ENCODE results near the gene GAS6.
"Not testable (repeated sequence)": the region's sequence is repeated elsewhere in the genome, so short reads cannot be mapped to it uniquely, and the experiment has no call there.

The GAS6 gene

DNA sequence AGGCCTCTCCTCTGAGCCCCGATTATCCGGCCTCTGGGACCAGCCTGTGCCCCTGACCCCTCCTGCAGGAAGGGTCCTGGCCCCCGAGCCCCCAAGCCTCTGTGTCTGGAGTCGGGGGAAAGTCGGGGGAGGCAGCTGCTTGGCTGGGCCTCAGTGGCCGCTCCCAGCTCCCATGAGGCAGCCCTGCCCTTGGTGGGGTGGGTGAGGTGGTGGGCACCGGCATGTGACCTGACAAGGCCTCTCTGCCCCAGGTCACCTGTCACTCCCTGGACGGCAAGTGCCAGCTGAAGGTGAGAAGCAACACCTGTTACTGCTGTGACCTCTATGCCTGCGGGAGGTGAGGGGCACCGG is 63.3 kb downstream of the GAS6 start:
- H3K4me1 Mint-ChIP-seq (ENCODE audit: low read depth in 2 of 2), result no peaks in the 10 kb centered on the region
- no peaks in the 10 kb centered on the region for H3K36me3 Mint-ChIP-seq (ENCODE audit: insufficient read depth)
- H3K27ac Mint-ChIP-seq, result no peak overlapping the region
- H3K27me3 Mint-ChIP-seq, result no peaks in the 10 kb centered on the region
- ATAC-seq (replicated peaks) (no peak), DNase-seq (no peak)
- no peaks in the 10 kb centered on the region for H3K9me3 Mint-ChIP-seq
- H3K4me3 Mint-ChIP-seq, result no peak overlapping the region

DNA sequence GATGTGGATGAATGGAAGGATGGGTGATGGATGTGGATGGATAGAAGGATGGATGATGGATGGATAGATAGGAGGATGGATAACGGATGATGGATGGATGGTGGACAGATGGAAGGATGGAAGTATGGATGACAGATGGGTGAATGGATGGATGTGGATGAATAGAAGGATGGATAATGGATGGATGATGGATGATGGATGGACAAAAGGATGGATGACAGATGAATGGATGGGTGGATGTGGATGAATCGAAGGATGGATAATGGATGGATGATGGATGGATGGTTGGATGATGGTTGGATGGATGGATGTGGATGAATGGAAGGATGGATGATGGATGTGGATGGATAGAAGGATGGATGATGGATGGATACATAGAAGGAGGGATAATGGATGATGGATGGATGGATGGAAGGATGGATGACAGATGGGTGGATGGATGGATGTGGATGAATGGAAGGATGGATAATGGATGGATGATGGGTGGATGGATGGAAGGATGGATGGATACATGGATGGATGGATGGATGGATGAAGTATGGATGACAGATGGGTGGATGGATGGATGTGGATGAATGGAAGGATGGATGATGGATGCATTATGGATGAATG is 65.6 kb downstream of the GAS6 start:
- Mint-ChIP-seq H3K36me3 (ENCODE audit: insufficient read depth) (no peaks in the 10 kb centered on the region), H3K4me1 (ENCODE audit: low read depth in 2 of 2) (no peaks in the 10 kb centered on the region), H3K27ac (no peak overlapping the region), H3K9me3 (no peaks in the 10 kb centered on the region), H3K4me3 (no peak overlapping the region), H3K27me3 (no peaks in the 10 kb centered on the region)
- ATAC-seq (replicated peaks) (no peak), DNase-seq (no peak)

DNA sequence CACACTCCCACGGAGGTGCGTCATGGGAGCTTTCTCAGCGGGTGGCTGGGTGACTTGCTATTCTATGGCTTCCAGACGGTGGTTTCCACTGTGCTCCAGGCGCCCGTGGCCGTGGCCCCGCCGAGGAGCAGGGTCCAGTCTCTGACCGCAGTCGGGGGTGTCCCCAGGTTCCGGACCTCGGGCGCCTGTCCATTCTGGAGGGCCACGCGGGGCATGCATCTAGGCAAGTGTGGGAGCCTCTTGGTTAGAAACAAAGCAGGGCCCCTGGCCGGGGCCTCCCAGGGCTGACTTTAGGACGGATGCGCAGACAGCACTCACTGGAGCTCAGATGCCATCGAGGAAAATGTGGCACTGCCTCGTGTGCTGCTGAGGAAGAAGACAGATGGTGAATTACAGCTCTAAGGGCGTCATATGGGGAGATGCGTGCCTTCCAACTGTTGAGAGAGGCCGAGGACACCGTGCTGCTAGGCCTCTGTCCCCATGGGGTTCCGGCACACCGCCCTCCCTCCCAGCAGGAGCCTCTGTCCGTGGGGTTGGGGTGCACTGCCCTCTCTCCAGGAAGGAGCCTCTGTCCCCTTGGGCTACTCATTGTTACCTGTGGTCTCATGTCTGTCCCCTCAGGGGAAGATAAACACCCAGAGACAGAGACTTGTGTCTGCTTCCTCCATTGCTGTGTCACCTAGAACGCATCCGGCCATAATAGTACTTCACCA is 66.8 kb downstream of the GAS6 start:
- no peak overlapping the region for H3K27ac Mint-ChIP-seq
- DNase-seq, result no peak
- no peaks in the 10 kb centered on the region for H3K9me3 Mint-ChIP-seq
- H3K36me3 Mint-ChIP-seq (ENCODE audit: insufficient read depth), result no peaks in the 10 kb centered on the region
- ATAC-seq (replicated peaks), result no peak
- no peak overlapping the region for H3K4me3 Mint-ChIP-seq
- H3K27me3 Mint-ChIP-seq, result peaks cover 5 to 8% of the 10 kb centered on the region in 2 donors
- H3K4me1 Mint-ChIP-seq (ENCODE audit: low read depth in 2 of 2), result no peaks in the 10 kb centered on the region

DNA sequence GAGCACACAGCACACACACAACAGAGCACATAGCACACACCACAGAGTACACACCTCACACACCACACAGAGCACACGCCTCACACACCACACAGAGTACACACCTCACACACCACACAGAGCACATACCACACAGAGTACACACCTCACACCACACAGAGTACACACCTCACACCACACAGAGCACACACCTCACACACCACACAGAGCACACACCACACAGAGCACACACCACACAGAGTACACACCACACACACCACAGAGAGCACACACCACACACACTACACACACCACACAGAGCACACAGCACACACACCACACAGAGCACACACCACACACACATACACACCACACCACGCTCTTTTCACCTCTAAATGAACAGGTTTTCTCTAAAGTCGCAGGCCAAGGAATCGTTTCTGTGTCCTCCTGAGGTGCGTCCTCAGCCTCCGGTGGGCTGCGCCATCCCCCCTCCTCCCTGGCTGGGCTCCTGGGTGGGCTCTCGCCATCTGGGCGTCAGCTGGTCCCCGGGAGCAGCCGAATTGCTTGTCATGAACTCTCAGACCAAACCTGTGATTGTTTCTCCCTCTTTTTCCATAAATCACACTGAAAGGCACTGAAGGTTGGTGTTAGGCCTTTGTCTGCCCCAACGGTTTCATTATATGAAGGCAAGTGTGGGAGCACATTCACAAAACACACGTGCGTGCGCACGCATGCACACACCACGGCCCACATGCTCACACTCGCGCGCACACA is 67.5 kb downstream of the GAS6 start:
- H3K27ac Mint-ChIP-seq, result no peak overlapping the region
- DNase-seq (no peak), ATAC-seq (replicated peaks) (no peak)
- no peaks in the 10 kb centered on the region for H3K4me1 Mint-ChIP-seq (ENCODE audit: low read depth in 2 of 2)
- no peaks in the 10 kb centered on the region for H3K9me3 Mint-ChIP-seq
- H3K36me3 Mint-ChIP-seq (ENCODE audit: insufficient read depth), result no peaks in the 10 kb centered on the region
- no peak overlapping the region for H3K4me3 Mint-ChIP-seq
- H3K27me3 Mint-ChIP-seq, result peaks cover 5 to 14% of the 10 kb centered on the region in 2 donors

DNA sequence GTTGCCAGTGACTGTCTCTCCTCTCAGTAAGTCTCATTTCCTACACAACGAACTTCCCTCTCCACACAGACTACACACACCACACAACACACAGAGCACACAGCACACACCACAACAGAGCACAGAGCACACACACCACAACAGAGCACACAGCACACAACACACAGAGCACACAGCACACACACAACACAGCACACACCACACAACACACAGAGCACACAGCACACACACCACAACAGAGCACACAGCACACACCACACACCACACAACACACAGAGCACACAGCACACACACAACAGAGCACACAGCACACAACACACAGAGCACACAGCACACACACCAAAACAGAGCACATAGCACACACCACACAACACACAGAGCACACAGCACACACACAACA is 68.5 kb downstream of the GAS6 start:
- not testable (repeated sequence) for DNase-seq; H3K4me1 Mint-ChIP-seq (ENCODE audit: low read depth in 2 of 2); ATAC-seq (replicated peaks); H3K27ac Mint-ChIP-seq; H3K36me3 Mint-ChIP-seq (ENCODE audit: insufficient read depth); H3K9me3 Mint-ChIP-seq; H3K4me3 Mint-ChIP-seq
- H3K27me3 Mint-ChIP-seq, result peaks cover 12 to 22% of the 10 kb centered on the region in 2 donors

DNA sequence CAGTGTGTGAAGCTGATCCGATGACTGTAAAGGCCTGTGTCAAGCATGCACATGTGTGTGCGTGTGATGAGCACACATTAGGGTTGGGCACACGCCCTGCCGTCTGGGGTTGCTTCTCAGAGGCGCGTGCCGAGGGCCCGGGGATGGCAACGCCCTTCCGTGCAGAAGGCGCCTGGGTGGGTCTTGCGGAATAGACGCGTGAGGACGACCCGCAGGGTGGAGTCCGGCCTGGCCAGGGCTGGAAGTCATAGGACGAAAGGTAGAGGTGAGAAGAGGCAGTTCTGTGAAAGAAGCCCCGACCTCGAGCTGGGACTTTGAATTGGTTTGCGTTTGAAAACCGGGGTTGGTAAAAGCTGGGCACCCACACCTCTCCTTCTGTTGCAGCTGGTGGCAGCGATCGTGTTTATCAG is 69.1 kb downstream of the GAS6 start:
- ATAC-seq (replicated peaks) (no peak), DNase-seq (no peak)
- peaks cover 12 to 22% of the 10 kb centered on the region in 2 donors for H3K27me3 Mint-ChIP-seq
- H3K4me1 Mint-ChIP-seq (ENCODE audit: low read depth in 2 of 2), result no peaks in the 10 kb centered on the region
- no peaks in the 10 kb centered on the region for H3K9me3 Mint-ChIP-seq
- H3K27ac Mint-ChIP-seq, result no peak overlapping the region
- H3K36me3 Mint-ChIP-seq (ENCODE audit: insufficient read depth), result no peaks in the 10 kb centered on the region
- no peak overlapping the region for H3K4me3 Mint-ChIP-seq

DNA sequence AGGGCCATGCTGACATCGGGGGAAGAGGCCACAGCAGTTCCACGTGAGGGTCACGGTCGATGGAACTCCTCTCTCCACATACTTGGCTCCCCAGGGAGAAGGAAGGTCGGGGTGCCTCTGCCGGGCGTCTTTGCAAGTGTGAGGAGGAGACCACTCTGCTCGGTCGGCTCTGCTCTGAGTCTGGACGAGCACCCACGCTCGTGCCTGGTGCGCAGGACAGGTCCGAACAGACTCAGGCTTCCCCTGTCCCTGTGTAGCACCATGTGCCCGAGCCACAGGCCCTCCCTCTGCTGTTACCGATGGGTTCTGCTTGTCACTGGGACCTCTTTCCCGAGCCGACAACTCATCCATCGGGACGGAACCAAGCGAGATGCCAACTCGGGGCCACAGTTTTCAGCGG is 69.8 kb downstream of the GAS6 start:
- DNase-seq, result no peak
- Mint-ChIP-seq H3K27me3 (peaks cover 16 to 26% of the 10 kb centered on the region in 2 donors), H3K36me3 (ENCODE audit: insufficient read depth) (no peaks in the 10 kb centered on the region), H3K27ac (no peak overlapping the region), H3K9me3 (no peaks in the 10 kb centered on the region), H3K4me3 (no peak overlapping the region), H3K4me1 (ENCODE audit: low read depth in 2 of 2) (no peaks in the 10 kb centered on the region)
- ATAC-seq (replicated peaks), result no peak

DNA sequence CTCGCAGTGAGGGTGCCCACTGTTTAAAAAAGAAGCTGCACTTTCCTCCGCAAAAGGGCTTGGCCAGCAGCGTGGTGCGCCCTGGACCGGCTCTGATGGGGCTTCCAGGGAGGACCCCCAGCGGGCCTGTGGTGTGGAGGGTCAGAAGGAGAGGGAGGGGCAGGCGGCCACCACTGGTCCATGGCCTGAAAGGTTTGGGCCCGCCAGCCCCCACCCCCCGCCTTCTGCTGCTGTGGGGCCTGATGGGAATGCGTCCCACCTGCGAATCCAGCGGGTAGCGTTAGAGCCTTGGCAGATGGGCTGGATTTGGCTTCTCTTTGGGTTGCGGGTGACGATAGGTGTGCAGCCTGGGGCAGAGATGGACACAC is 70.2 kb downstream of the GAS6 start:
- no peak for DNase-seq
- Mint-ChIP-seq H3K9me3 (no peaks in the 10 kb centered on the region), H3K27ac (no peak overlapping the region), H3K27me3 (peaks cover 20 to 30% of the 10 kb centered on the region in 2 donors), H3K4me3 (no peak overlapping the region), H3K36me3 (ENCODE audit: insufficient read depth) (no peaks in the 10 kb centered on the region), H3K4me1 (ENCODE audit: low read depth in 2 of 2) (no peaks in the 10 kb centered on the region)
- no peak for ATAC-seq (replicated peaks)

DNA sequence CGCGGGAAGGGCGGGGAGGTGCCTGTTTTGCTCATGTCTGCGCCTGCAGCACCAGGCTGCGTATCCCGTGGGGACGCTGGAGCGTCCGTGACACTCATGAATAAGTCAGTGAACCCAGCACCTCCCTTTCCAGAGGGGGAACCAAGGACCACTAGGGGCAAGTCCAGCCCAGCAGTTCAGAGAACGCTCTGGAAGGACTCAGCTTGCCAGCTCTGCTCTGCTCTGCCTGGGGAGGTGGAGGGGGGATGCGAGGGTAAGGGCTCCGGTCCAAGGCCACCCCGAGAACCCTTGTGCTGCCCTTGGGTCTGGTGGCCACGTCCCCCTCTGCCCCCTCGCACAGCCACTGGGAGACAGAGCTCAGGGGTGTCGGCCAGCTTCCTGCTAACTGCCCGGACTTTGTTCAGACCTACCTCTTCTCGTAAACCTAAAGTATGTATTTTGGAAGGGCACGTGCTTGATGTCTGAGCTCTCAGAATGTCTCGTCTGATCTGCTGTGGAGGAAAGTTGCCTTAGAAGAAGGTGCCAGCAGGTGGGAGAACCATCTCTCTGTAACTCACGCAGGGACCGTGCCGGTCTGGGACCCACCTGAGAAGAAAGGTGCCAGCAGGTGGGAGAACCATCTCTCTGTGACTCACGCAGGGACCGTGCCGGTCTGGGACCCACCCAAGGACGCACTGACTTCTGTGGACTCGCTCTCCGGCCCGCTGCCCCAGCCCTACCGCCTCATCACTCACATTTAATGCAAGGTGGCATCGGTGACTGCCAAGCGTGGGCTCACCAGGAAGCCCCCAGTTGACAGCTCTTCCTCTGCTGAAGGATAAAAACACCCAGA is 70.8 kb downstream of the GAS6 start:
- H3K4me1 Mint-ChIP-seq (ENCODE audit: low read depth in 2 of 2), result no peaks in the 10 kb centered on the region
- ATAC-seq (replicated peaks) (no peak), DNase-seq (no peak)
- H3K4me3 Mint-ChIP-seq, result no peak overlapping the region
- no peaks in the 10 kb centered on the region for H3K36me3 Mint-ChIP-seq (ENCODE audit: insufficient read depth)
- H3K9me3 Mint-ChIP-seq, result no peaks in the 10 kb centered on the region
- no peak overlapping the region for H3K27ac Mint-ChIP-seq
- peaks cover 20 to 30% of the 10 kb centered on the region in 2 donors for H3K27me3 Mint-ChIP-seq

DNA sequence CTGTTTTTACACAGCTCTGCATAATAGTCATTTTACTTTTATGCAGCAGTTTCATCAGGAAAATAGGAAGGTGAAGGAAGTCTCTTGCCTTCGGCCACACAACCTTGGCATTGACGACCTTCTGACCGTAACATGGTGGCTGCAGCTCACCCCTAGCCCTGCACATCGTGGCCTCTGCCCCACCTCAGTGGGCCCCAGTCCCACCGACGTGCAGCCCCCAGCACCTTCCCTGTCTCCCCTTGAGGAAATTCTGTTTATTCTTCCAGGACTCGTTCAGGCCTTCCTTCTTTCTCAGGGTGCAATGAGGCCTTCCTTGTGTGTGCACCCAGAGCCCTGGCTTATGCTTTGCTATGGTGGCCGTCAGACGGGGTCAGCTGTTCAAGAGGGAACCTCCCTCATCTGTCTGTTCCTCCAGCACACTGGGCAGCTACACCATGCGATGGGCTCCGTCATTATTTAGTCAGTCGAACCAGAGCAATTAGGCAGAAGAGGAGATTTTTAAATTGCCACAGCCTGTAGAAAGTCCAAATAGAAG is 71.6 kb downstream of the GAS6 start:
- peaks cover 20 to 30% of the 10 kb centered on the region in 2 donors for H3K27me3 Mint-ChIP-seq
- no peak overlapping the region for H3K27ac Mint-ChIP-seq
- no peak for DNase-seq
- ATAC-seq (replicated peaks), result no peak
- H3K4me3 Mint-ChIP-seq, result no peak overlapping the region
- no peaks in the 10 kb centered on the region for H3K4me1 Mint-ChIP-seq (ENCODE audit: low read depth in 2 of 2)
- no peaks in the 10 kb centered on the region for H3K9me3 Mint-ChIP-seq
- H3K36me3 Mint-ChIP-seq (ENCODE audit: insufficient read depth), result no peaks in the 10 kb centered on the region

DNA sequence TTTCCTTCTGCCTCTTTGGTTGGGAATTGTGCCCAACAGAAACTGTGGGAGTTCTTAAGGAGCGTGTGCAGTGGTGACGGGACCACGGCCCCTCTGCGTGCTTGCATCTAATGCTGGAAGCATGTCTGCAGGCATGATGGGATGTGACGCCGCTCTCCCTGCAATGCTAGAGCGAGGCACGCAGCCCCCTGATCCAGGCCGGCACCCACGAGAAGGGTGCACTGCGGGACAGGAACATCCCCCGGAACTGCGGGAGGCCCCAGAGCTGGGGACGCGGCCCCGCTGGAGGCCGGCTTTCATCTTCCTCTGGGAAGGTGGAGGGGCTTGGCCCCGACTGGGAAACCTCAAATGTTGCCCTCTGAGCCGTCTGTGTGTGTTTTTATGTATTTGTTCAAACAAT is 72.1 kb downstream of the GAS6 start:
- Mint-ChIP-seq H3K4me1 (ENCODE audit: low read depth in 2 of 2) (no peaks in the 10 kb centered on the region), H3K4me3 (no peak overlapping the region)

DNA sequence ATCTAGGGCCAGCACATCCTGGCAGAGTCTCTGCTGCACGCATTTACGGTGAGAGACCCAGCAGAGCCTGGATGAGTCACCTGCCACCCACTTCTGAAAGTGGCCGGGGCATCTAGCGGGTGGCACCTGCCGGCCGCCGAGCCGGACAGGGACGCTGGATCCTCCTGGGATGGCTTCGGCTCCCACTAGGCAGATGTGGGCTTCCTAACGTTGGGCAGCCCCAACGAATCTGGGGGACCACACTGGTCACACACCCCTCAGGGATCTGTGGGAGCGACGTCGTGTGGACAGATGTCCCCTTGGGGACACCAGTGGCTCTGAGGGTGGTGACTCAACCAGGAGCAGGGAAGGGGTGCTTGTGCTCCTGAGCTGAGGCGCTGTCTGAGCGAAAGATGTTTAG is 72.7 kb downstream of the GAS6 start:
- no peaks in the 10 kb centered on the region for H3K36me3 Mint-ChIP-seq (ENCODE audit: insufficient read depth)
- H3K4me1 Mint-ChIP-seq (ENCODE audit: low read depth in 2 of 2), result no peaks in the 10 kb centered on the region
- DNase-seq (no peak), ATAC-seq (replicated peaks) (no peak)
- H3K27me3 Mint-ChIP-seq, result peaks cover 20 to 30% of the 10 kb centered on the region in 2 donors
- no peaks in the 10 kb centered on the region for H3K9me3 Mint-ChIP-seq
- H3K4me3 Mint-ChIP-seq, result no peak overlapping the region
- no peak overlapping the region for H3K27ac Mint-ChIP-seq

More for the DNA sequence above, 72.1 kb downstream of the GAS6 start:
- ATAC-seq (replicated peaks), result no peak
- no peak for DNase-seq
- peaks cover 20 to 30% of the 10 kb centered on the region in 2 donors for H3K27me3 Mint-ChIP-seq
- no peak overlapping the region for H3K27ac Mint-ChIP-seq
- H3K9me3 Mint-ChIP-seq, result no peaks in the 10 kb centered on the region
- no peaks in the 10 kb centered on the region for H3K36me3 Mint-ChIP-seq (ENCODE audit: insufficient read depth)

DNA sequence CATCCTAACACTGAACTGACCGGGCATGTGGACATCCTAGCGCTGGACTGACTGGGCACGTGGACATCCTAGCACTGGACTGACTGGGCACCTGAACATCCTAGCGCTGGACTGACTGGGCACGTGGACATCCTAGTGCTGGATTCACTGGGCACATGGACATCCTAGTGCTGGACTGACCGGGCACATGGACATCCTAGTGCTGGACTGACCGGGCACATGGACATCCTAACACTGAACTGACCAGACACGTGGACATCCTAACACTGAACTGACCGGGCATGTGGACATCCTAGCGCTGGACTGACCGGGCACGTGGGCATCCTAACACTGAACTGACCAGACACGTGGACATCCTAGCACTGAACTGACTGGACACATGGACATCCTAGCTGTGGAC is 73.9 kb downstream of the GAS6 start:
- not testable (repeated sequence) for H3K4me1 Mint-ChIP-seq (ENCODE audit: low read depth in 2 of 2); ATAC-seq (replicated peaks); DNase-seq; H3K4me3 Mint-ChIP-seq; H3K27ac Mint-ChIP-seq; H3K36me3 Mint-ChIP-seq (ENCODE audit: insufficient read depth); H3K9me3 Mint-ChIP-seq
- H3K27me3 Mint-ChIP-seq, result peaks cover 24 to 34% of the 10 kb centered on the region in 2 donors

Data from effector memory CD8-positive, alpha-beta T cell (primary cell).